Neural cell (in vitro differentiated cells): ENCODE measurements around the gene RNF157. TPM values are rescaled to one million over a fixed set of nuclear protein-coding genes. Genes with fewer than 3 reads are reported as not detected.

ENCODE experiments used
- H2AFZ ChIP-seq: fragments of 200-600, 300-800 bp; sonication (generic), shearing (Covaris generic); 2 replicates; pipeline ENCODE4 v1.6.0; 2014; ENCODE audit warnings: low read depth, mild to moderate bottlenecking, antibody characterized with exemption, low read length, moderate library complexity
- H3F3A ChIP-seq: fragments of 200-600 bp; shearing (Covaris generic); 2 replicates; pipeline ENCODE4 v1.6.1; 2016; ENCODE audit warnings: mild to moderate bottlenecking, moderate library complexity, mixed read lengths, antibody characterized with exemption, low read length; ENCODE audit not compliant: insufficient read depth, poor library complexity, severe bottlenecking
- H3K27ac ChIP-seq: fragments of 200-600, 300-800 bp; sonication (generic), shearing (Covaris generic); 2 replicates; pipeline ENCODE4 v1.5.1; 2014; ENCODE audit warnings: mild to moderate bottlenecking, low read length, moderate library complexity
- H3K27me3 ChIP-seq: fragments of 300-800, 200-600 bp; sonication (generic), shearing (Covaris generic); 2 replicates; pipeline ENCODE4 v1.6.0; 2014; ENCODE audit warnings: mild to moderate bottlenecking, low read depth, low read length, moderate library complexity; ENCODE audit not compliant: insufficient read depth
- H3K36me3 ChIP-seq: fragments of 300-800, 200-600 bp; sonication (generic), shearing (Covaris generic); 2 replicates; pipeline ENCODE4 v1.5.1; 2014; ENCODE audit warnings: mild to moderate bottlenecking, antibody characterized with exemption, low read length, moderate library complexity; ENCODE audit not compliant: insufficient read depth
- H3K4me2 ChIP-seq: fragments of 300-800, 200-600 bp; sonication (generic), shearing (Covaris generic); 2 replicates; pipeline ENCODE4 v1.6.0; 2014; ENCODE audit warnings: mild to moderate bottlenecking, low read length
- H3K4me3 ChIP-seq: fragments of 300-800, 200-600 bp; sonication (generic), shearing (Covaris generic); 2 replicates; pipeline ENCODE4 v1.5.1; 2014; ENCODE audit warnings: mild to moderate bottlenecking, low read length, moderate library complexity
- H3K79me2 ChIP-seq: fragments of 200-600 bp; shearing (Covaris generic); replicated peaks from 2 replicates; pipeline ENCODE4 v1.6.0; 2014; ENCODE audit warnings: mild to moderate bottlenecking, low read length, moderate library complexity; ENCODE audit not compliant: insufficient read depth
- H3K9ac ChIP-seq: fragments of 300-800, 200-600 bp; sonication (generic), shearing (Covaris generic); 2 replicates; pipeline ENCODE4 v1.6.1; 2016; ENCODE audit warnings: mild to moderate bottlenecking, low read length, mixed read lengths
- H3K9me2 ChIP-seq: fragments of 200-600 bp; shearing (Covaris generic); 2 replicates; pipeline ENCODE4 v1.6.1; 2016; ENCODE audit warnings: mild to moderate bottlenecking, low read length, mixed read lengths; ENCODE audit not compliant: insufficient read depth
- H3K9me3 ChIP-seq: fragments of 200-600, 300-800 bp; sonication (generic), shearing (Covaris generic); 2 replicates; pipeline ENCODE4 v1.6.1; 2016; ENCODE audit warnings: mild to moderate bottlenecking, mixed run types, low read length, moderate library complexity, mixed read lengths
- H4K20me1 ChIP-seq: fragments of 200-600 bp; shearing (Covaris generic); 2 replicates; pipeline ENCODE4 v1.6.1; 2016; ENCODE audit warnings: mild to moderate bottlenecking, mixed run types; ENCODE audit not compliant: insufficient read depth
- EP300 ChIP-seq: fragments of 450-650 bp; conservative IDR thresholded peaks from 2 replicates; pipeline ENCODE4 v1.6.1; 2014; ENCODE audit warnings: antibody characterized with exemption, mild to moderate bottlenecking, moderate library complexity; ENCODE audit not compliant: poor library complexity, severe bottlenecking
- EZH2 ChIP-seq: fragments of 200-600, 300-800 bp; shearing (Covaris generic), sonication (generic); IDR thresholded peaks from 2 replicates; pipeline ENCODE4 v1.6.1; 2014; ENCODE audit warnings: antibody characterized with exemption, low read length, borderline replicate concordance, mild to moderate bottlenecking; ENCODE audit not compliant: insufficient read depth, poor library complexity, severe bottlenecking
- MXI1 ChIP-seq: fragments of 450-650 bp; conservative IDR thresholded peaks from 2 replicates; pipeline ENCODE4 v1.6.1; 2014; ENCODE audit warnings: antibody characterized with exemption, mild to moderate bottlenecking; ENCODE audit not compliant: poor library complexity, severe bottlenecking
- POLR2AphosphoS5 ChIP-seq: IDR thresholded peaks from 2 replicates; pipeline ENCODE4 v1.6.1; 2012
- RAD21 ChIP-seq: fragments of 450-650 bp; conservative IDR thresholded peaks from 2 replicates; pipeline ENCODE4 v1.6.1; 2014; ENCODE audit warnings: antibody characterized with exemption, mild to moderate bottlenecking, moderate library complexity
- SMC3 ChIP-seq: fragments of 450-650 bp; conservative IDR thresholded peaks from 2 replicates; pipeline ENCODE4 v1.6.1; 2014; ENCODE audit warnings: antibody characterized with exemption, mild to moderate bottlenecking, moderate library complexity; ENCODE audit not compliant: poor library complexity
- TAF1 ChIP-seq: IDR thresholded peaks from 2 replicates; pipeline ENCODE4 v1.6.1; 2012; ENCODE audit warnings: low read depth
- polyA plus RNA-seq: library from polyadenylated mRNA; depleted of rRNA; stranded (reverse); fragments of >200 nt; gene quantifications from 2 replicates; pipeline ENCODE4 v1.2.3, GENCODE V29; 2014
- TF ChIP-seq, protein P1 (sequence below): IDR thresholded peaks from 2 replicates; pipeline ENCODE4 v1.6.1; 2012; ENCODE audit warnings: borderline replicate concordance
- TF ChIP-seq, protein P2 (sequence below): fragments of 450-650 bp; IDR thresholded peaks from 2 replicates; pipeline ENCODE4 v1.5.1; 2014; ENCODE audit warnings: antibody characterized with exemption, mild to moderate bottlenecking, moderate library complexity; ENCODE audit not compliant: poor library complexity, severe bottlenecking

RNF157 gene
- polyA plus RNA-seq, 1 donor from 2014 or later = 15.9 TPM

DNA sequence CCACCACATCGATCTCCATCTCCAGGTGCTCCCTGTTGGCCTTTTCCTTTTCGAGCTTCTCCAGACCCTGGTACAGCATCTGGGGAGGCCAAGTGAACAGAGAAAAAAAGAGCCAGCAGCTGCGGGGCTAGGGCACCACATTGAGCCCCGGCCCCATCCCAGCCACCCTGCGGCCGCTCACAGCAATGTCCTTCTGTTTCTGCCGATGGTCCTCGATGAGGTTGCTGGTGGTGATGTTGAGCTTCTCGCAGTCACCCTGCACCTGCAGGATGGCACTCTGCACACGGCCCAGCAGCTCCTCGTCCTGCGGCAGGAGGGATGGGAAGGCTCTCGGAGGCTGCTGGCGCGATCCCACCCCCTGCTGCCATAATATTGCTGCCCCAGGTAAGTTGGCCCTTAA is 40.4 kb upstream of the RNF157 start:
- no peak overlapping the region for H3K27ac ChIP-seq
- H4K20me1 ChIP-seq = no peaks in the 10 kb centered on the region
- H3K79me2 ChIP-seq = no peaks in the 10 kb centered on the region
- H3F3A ChIP-seq = no peaks in the 10 kb centered on the region
- no peak overlapping the region for H2AFZ ChIP-seq
- no peak overlapping the region for H3K4me2 ChIP-seq
- H3K27me3 ChIP-seq = no peaks in the 10 kb centered on the region
- no peaks in the 10 kb centered on the region for H3K9me3 ChIP-seq
- no peak overlapping the region for H3K9ac ChIP-seq
- no peaks in the 10 kb centered on the region for H3K36me3 ChIP-seq
- TF ChIP-seq EZH2 (no peak), TAF1 (no peak), POLR2AphosphoS5 (no peak), SMC3 (no peak), RAD21 (no peak), MXI1 (no peak), EP300 (no peak)
- TF ChIP-seq, protein P1, sequence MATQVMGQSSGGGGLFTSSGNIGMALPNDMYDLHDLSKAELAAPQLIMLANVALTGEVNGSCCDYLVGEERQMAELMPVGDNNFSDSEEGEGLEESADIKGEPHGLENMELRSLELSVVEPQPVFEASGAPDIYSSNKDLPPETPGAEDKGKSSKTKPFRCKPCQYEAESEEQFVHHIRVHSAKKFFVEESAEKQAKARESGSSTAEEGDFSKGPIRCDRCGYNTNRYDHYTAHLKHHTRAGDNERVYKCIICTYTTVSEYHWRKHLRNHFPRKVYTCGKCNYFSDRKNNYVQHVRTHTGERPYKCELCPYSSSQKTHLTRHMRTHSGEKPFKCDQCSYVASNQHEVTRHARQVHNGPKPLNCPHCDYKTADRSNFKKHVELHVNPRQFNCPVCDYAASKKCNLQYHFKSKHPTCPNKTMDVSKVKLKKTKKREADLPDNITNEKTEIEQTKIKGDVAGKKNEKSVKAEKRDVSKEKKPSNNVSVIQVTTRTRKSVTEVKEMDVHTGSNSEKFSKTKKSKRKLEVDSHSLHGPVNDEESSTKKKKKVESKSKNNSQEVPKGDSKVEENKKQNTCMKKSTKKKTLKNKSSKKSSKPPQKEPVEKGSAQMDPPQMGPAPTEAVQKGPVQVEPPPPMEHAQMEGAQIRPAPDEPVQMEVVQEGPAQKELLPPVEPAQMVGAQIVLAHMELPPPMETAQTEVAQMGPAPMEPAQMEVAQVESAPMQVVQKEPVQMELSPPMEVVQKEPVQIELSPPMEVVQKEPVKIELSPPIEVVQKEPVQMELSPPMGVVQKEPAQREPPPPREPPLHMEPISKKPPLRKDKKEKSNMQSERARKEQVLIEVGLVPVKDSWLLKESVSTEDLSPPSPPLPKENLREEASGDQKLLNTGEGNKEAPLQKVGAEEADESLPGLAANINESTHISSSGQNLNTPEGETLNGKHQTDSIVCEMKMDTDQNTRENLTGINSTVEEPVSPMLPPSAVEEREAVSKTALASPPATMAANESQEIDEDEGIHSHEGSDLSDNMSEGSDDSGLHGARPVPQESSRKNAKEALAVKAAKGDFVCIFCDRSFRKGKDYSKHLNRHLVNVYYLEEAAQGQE = no peak
- TF ChIP-seq, protein P2, sequence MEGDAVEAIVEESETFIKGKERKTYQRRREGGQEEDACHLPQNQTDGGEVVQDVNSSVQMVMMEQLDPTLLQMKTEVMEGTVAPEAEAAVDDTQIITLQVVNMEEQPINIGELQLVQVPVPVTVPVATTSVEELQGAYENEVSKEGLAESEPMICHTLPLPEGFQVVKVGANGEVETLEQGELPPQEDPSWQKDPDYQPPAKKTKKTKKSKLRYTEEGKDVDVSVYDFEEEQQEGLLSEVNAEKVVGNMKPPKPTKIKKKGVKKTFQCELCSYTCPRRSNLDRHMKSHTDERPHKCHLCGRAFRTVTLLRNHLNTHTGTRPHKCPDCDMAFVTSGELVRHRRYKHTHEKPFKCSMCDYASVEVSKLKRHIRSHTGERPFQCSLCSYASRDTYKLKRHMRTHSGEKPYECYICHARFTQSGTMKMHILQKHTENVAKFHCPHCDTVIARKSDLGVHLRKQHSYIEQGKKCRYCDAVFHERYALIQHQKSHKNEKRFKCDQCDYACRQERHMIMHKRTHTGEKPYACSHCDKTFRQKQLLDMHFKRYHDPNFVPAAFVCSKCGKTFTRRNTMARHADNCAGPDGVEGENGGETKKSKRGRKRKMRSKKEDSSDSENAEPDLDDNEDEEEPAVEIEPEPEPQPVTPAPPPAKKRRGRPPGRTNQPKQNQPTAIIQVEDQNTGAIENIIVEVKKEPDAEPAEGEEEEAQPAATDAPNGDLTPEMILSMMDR = no peak
- H3K4me3 ChIP-seq = no peak overlapping the region
- no peaks in the 10 kb centered on the region for H3K9me2 ChIP-seq

DNA sequence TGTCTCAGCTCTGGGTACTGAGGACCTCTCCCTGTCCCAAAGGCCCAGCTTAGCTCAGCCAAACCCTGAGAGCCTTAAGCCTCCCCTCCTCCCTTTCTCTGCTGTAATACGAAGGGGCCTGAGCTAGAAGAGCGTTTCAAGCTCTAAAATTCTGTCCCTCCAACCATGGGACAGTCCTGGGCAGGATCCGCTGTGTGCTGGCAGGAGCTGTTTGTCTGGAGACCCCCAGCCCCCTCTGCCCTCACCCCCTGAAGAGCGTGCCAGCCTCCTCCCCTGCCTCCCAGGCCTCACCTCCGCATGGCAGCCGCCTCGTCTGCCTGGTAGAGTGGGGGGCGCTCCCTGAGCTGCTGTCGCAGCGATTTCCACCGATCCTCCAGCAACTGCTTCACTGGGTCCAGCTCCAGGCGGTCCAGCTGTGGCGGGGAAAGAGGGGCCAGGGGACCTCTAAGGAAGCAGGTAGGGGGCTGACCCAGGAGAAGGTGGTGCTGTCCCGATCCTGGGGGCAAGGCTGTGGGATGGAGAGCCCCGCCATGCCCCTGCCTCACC is 39.5 kb upstream of the RNF157 start:
- H3K79me2 ChIP-seq = no peaks in the 10 kb centered on the region
- no peak overlapping the region for H3K4me2 ChIP-seq
- no peaks in the 10 kb centered on the region for H3F3A ChIP-seq
- H3K36me3 ChIP-seq = no peaks in the 10 kb centered on the region
- no peak overlapping the region for H3K27ac ChIP-seq
- no peak overlapping the region for H3K4me3 ChIP-seq
- H4K20me1 ChIP-seq = no peaks in the 10 kb centered on the region
- no peak overlapping the region for H3K9ac ChIP-seq
- no peak overlapping the region for H2AFZ ChIP-seq
- H3K9me2 ChIP-seq = no peaks in the 10 kb centered on the region
- no peak for TF ChIP-seq POLR2AphosphoS5
- TF ChIP-seq TAF1 = no peak
- no peak for TF ChIP-seq MXI1
- TF ChIP-seq, protein P1 = no peak
- no peak for TF ChIP-seq RAD21
- TF ChIP-seq EP300 = no peak
- TF ChIP-seq, protein P2 = no peak
- TF ChIP-seq SMC3 = no peak
- TF ChIP-seq EZH2 = no peak
- H3K9me3 ChIP-seq = no peaks in the 10 kb centered on the region
- no peaks in the 10 kb centered on the region for H3K27me3 ChIP-seq
